WTC11 (cell line): Measurements from ENCODE around the gene DZANK1. TPM values are rescaled to one million over a fixed set of nuclear protein-coding genes. Genes with fewer than 3 reads are reported as not detected.
A peak's percentile ranks its signal among the peaks of the same experiment; 100 is the strongest.

ENCODE experiments used
- ATAC-seq: fragments of 200-7000 bp; cut with Tn5 transposase; 2 replicates; pipeline ENCODE4 v1.10.0; 2021; ENCODE audit warnings: mild to moderate bottlenecking, moderate library complexity
- CTCF ChIA-PET: fragments of 300-600 bp; sonication (Branson Sonifier 250); formaldehyde crosslinking; loops from one replicate; lab custom pipeline; 2021; ENCODE audit warnings: antibody characterized with exemption; lab: Charles Lee
- POLR2A ChIA-PET: fragments of 350-600 bp; sonication (Branson Sonifier 250); formaldehyde crosslinking; loops from one replicate; lab custom pipeline; 2021; ENCODE audit warnings: antibody characterized with exemption; lab: Charles Lee
- DNase-seq: peaks from one replicate; pipeline ENCODE4 v3.0.0; 2021; ENCODE audit warnings: low spot score
- H3K27ac Mint-ChIP-seq: 2 replicates; pipeline ENCODE4 v1.8.0; 2021; ENCODE audit warnings: mixed read lengths
- H3K27me3 Mint-ChIP-seq: 2 replicates; pipeline ENCODE4 v1.8.0; 2021; ENCODE audit warnings: low read depth, mild to moderate bottlenecking, moderate library complexity, mixed read lengths
- H3K36me3 Mint-ChIP-seq: 2 replicates; pipeline ENCODE4 v1.8.0; 2021; ENCODE audit warnings: mixed read lengths
- H3K4me1 Mint-ChIP-seq: 2 replicates; pipeline ENCODE4 v1.8.0; 2022; ENCODE audit warnings: mixed read lengths
- H3K4me3 Mint-ChIP-seq: 2 replicates; pipeline ENCODE4 v1.8.0; 2021; ENCODE audit warnings: mild to moderate bottlenecking, moderate library complexity, mixed read lengths
- H3K9me3 Mint-ChIP-seq: 2 replicates; pipeline ENCODE4 v1.8.0; 2021; ENCODE audit warnings: mixed read lengths
- CREB1 ChIP-seq: sonication (generic); formaldehyde crosslinking; IDR thresholded peaks from 2 replicates; pipeline ENCODE4 v1.8.0; 2023; ENCODE audit warnings: mild to moderate bottlenecking, missing genetic modification reagents
- EMX1 ChIP-seq: fragments of 250-450 bp; sonication (Bioruptor Pico); IDR thresholded peaks from 2 replicates; pipeline ENCODE4 v1.8.0; 2021; ENCODE audit warnings: mild to moderate bottlenecking
- MXD4 ChIP-seq: fragments of 250-450 bp; sonication (Bioruptor Pico); IDR thresholded peaks from 2 replicates; pipeline ENCODE4 v1.8.0; 2021; ENCODE audit warnings: mild to moderate bottlenecking, moderate library complexity, borderline replicate concordance
- MYBL2 ChIP-seq: sonication (generic); formaldehyde crosslinking; IDR thresholded peaks from 2 replicates; pipeline ENCODE4 v1.8.1; 2023; ENCODE audit warnings: mild to moderate bottlenecking, moderate library complexity, missing genetic modification reagents
- NR2C2 ChIP-seq: sonication (generic); formaldehyde crosslinking; IDR thresholded peaks from 2 replicates; pipeline ENCODE4 v1.8.0; 2022; ENCODE audit warnings: mild to moderate bottlenecking, missing genetic modification reagents
- NR3C1 ChIP-seq: sonication (generic); formaldehyde crosslinking; conservative IDR thresholded peaks from 2 replicates; pipeline ENCODE4 v1.8.1; 2023; ENCODE audit warnings: low read depth, mild to moderate bottlenecking, missing genetic modification reagents
- RORB ChIP-seq: fragments of 250-450 bp; sonication (Bioruptor Pico); IDR thresholded peaks from 2 replicates; pipeline ENCODE4 v1.9.0; 2021; ENCODE audit warnings: mild to moderate bottlenecking
- SP1 ChIP-seq: sonication (generic); formaldehyde crosslinking; conservative IDR thresholded peaks from 2 replicates; pipeline ENCODE4 v1.8.1; 2022; ENCODE audit warnings: missing genetic modification reagents
- TCF7 ChIP-seq: sonication (generic); formaldehyde crosslinking; IDR thresholded peaks from 2 replicates; pipeline ENCODE4 v1.8.0; 2022; ENCODE audit warnings: mild to moderate bottlenecking, low read depth, missing genetic modification reagents, moderate library complexity
- TEAD4 ChIP-seq: sonication (generic); formaldehyde crosslinking; IDR thresholded peaks from 2 replicates; pipeline ENCODE4 v1.8.0; 2022; ENCODE audit warnings: mild to moderate bottlenecking, missing genetic modification reagents
- ZNF263 ChIP-seq: sonication (generic); formaldehyde crosslinking; IDR thresholded peaks from 2 replicates; pipeline ENCODE4 v1.8.1; 2022; ENCODE audit warnings: low read depth, mild to moderate bottlenecking, moderate library complexity, missing genetic modification reagents
- ZNF396 ChIP-seq: fragments of 250-450 bp; sonication (Bioruptor Pico); IDR thresholded peaks from 2 replicates; pipeline ENCODE4 v1.8.0; 2021; ENCODE audit warnings: mild to moderate bottlenecking, moderate library complexity, borderline replicate concordance
- ZNF416 ChIP-seq: fragments of 250-450 bp; sonication (Bioruptor Pico); IDR thresholded peaks from 2 replicates; pipeline ENCODE4 v1.9.0; 2021; ENCODE audit warnings: mild to moderate bottlenecking, inconsistent platforms
- ZNF423 ChIP-seq: fragments of 250-450 bp; sonication (Bioruptor Pico); IDR thresholded peaks from 2 replicates; pipeline ENCODE4 v2.1.2; 2022; ENCODE audit warnings: mild to moderate bottlenecking, moderate library complexity
- ZNF671 ChIP-seq: fragments of 250-450 bp; sonication (Bioruptor Pico); IDR thresholded peaks from 2 replicates; pipeline ENCODE4 v1.8.0; 2021; ENCODE audit warnings: mild to moderate bottlenecking
- total RNA-seq: library from RNA; stranded (reverse); gene quantifications from 3 replicates; pipeline ENCODE4 v1.2.3, GENCODE V29; 2021
- TF ChIP-seq, protein P1 (sequence below): sonication (generic); formaldehyde crosslinking; IDR thresholded peaks from 2 replicates; pipeline ENCODE4 v1.8.1; 2023; ENCODE audit warnings: mild to moderate bottlenecking, missing genetic modification reagents, borderline replicate concordance
- TF ChIP-seq, protein P2 (sequence below): sonication (generic); formaldehyde crosslinking; IDR thresholded peaks from 2 replicates; pipeline ENCODE4 v1.8.1; 2023; ENCODE audit warnings: mild to moderate bottlenecking, missing genetic modification reagents, moderate library complexity
- TF ChIP-seq, protein P3 (sequence below): sonication (generic); formaldehyde crosslinking; IDR thresholded peaks from 2 replicates; pipeline ENCODE4 v1.8.1; 2022; ENCODE audit warnings: low read depth, missing genetic modification reagents, borderline replicate concordance
- TF ChIP-seq, protein P4 (sequence below): fragments of 250-450 bp; sonication (Bioruptor Pico); IDR thresholded peaks from 2 replicates; pipeline ENCODE4 v1.8.0; 2021; ENCODE audit warnings: mild to moderate bottlenecking
- TF ChIP-seq, protein P5 (sequence below): fragments of 250-450 bp; sonication (Bioruptor Pico); IDR thresholded peaks from 2 replicates; pipeline ENCODE4 v1.9.0; 2021; ENCODE audit warnings: mild to moderate bottlenecking
- TF ChIP-seq, protein P6 (sequence below): fragments of 250-450 bp; sonication (Bioruptor Pico); IDR thresholded peaks from 2 replicates; pipeline ENCODE4 v1.9.0; 2021; ENCODE audit warnings: mild to moderate bottlenecking
- TF ChIP-seq, protein P7 (sequence below): sonication (generic); formaldehyde crosslinking; IDR thresholded peaks from 2 replicates; pipeline ENCODE4 v1.8.1; 2022; ENCODE audit warnings: mild to moderate bottlenecking, missing genetic modification reagents, moderate library complexity, borderline replicate concordance
- TF ChIP-seq, protein P8 (sequence below): sonication (generic); formaldehyde crosslinking; IDR thresholded peaks from 2 replicates; pipeline ENCODE4 v1.8.0; 2022; ENCODE audit warnings: mild to moderate bottlenecking, missing genetic modification reagents

Gene DZANK1
- total RNA-seq, 1 experiment from 2014 or later: 6.1 TPM

DNA sequence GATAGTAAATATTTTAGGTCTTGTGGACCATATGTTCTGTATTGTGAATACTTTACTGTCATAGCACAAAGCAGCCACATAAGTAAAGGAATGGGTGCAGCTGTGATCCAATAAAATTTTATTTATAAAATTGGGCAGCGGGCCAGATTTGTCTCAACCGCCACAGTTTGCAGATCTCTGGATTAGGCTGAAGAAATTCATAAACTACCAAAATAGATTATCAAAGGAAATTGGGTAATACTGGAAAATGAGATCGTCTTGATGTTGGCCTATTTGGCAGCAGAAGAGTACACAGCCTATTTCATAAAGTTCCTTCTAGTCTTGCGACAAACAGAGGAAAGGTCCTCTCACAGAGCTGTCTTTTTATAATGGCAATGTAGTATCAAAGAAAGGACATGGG lies 69.8 kb downstream of the DZANK1 start (continued):
- TF ChIP-seq, protein P1, sequence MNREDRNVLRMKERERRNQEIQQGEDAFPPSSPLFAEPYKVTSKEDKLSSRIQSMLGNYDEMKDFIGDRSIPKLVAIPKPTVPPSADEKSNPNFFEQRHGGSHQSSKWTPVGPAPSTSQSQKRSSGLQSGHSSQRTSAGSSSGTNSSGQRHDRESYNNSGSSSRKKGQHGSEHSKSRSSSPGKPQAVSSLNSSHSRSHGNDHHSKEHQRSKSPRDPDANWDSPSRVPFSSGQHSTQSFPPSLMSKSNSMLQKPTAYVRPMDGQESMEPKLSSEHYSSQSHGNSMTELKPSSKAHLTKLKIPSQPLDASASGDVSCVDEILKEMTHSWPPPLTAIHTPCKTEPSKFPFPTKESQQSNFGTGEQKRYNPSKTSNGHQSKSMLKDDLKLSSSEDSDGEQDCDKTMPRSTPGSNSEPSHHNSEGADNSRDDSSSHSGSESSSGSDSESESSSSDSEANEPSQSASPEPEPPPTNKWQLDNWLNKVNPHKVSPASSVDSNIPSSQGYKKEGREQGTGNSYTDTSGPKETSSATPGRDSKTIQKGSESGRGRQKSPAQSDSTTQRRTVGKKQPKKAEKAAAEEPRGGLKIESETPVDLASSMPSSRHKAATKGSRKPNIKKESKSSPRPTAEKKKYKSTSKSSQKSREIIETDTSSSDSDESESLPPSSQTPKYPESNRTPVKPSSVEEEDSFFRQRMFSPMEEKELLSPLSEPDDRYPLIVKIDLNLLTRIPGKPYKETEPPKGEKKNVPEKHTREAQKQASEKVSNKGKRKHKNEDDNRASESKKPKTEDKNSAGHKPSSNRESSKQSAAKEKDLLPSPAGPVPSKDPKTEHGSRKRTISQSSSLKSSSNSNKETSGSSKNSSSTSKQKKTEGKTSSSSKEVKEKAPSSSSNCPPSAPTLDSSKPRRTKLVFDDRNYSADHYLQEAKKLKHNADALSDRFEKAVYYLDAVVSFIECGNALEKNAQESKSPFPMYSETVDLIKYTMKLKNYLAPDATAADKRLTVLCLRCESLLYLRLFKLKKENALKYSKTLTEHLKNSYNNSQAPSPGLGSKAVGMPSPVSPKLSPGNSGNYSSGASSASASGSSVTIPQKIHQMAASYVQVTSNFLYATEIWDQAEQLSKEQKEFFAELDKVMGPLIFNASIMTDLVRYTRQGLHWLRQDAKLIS (CRISPR knock-in tag): no peak
- TF ChIP-seq, protein P2, sequence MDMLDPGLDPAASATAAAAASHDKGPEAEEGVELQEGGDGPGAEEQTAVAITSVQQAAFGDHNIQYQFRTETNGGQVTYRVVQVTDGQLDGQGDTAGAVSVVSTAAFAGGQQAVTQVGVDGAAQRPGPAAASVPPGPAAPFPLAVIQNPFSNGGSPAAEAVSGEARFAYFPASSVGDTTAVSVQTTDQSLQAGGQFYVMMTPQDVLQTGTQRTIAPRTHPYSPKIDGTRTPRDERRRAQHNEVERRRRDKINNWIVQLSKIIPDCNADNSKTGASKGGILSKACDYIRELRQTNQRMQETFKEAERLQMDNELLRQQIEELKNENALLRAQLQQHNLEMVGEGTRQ (CRISPR knock-in tag): no peak
- TF ChIP-seq RORB (CRISPR knock-in tag) (no peak), NR3C1 (CRISPR knock-in tag) (no peak), EMX1 (no peak)
- TF ChIP-seq, all 79 proteins: peak for 0

DNA sequence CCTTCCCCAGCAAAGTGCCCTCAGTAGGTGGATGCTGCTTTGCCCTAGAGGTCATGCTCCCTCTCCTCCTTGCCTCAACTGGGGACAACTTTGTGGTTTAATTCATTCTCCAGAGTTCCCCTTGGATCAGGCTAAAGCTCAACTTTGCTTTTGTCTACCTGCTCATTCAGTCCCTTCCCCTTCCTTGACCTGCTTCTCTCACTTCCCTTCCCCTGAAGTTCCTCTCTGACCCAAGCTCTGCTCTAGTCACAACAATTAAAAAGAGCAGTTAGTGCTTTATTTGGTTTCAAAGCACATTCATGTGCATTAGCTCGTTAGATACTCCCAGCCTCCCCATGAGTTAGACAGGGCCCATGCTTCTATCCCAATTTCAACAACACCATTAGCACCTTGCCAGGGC lies 71.3 kb downstream of the DZANK1 start:
- Mint-ChIP-seq H3K27me3 (no peaks in the 10 kb centered on the region), H3K4me1 (peaks cover 10% of the 10 kb centered on the region), H3K27ac (no peak overlapping the region)
- POLR2A ChIA-PET: no interaction called here
- no peak for DNase-seq
- no peak for ATAC-seq
- no peak for TF ChIP-seq ZNF423 (CRISPR knock-in tag)
- no peak for TF ChIP-seq NR2C2 (CRISPR knock-in tag)
- no peak for TF ChIP-seq MXD4
- TF ChIP-seq, protein P3, sequence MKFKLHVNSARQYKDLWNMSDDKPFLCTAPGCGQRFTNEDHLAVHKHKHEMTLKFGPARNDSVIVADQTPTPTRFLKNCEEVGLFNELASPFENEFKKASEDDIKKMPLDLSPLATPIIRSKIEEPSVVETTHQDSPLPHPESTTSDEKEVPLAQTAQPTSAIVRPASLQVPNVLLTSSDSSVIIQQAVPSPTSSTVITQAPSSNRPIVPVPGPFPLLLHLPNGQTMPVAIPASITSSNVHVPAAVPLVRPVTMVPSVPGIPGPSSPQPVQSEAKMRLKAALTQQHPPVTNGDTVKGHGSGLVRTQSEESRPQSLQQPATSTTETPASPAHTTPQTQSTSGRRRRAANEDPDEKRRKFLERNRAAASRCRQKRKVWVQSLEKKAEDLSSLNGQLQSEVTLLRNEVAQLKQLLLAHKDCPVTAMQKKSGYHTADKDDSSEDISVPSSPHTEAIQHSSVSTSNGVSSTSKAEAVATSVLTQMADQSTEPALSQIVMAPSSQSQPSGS (CRISPR knock-in tag): no peak
- TF ChIP-seq ZNF263: no peak
- no peak for TF ChIP-seq CREB1 (CRISPR knock-in tag)
- TF ChIP-seq TEAD4 (CRISPR knock-in tag): no peak
- TF ChIP-seq ZNF396 (CRISPR knock-in tag): no peak
- TF ChIP-seq, protein P4, sequence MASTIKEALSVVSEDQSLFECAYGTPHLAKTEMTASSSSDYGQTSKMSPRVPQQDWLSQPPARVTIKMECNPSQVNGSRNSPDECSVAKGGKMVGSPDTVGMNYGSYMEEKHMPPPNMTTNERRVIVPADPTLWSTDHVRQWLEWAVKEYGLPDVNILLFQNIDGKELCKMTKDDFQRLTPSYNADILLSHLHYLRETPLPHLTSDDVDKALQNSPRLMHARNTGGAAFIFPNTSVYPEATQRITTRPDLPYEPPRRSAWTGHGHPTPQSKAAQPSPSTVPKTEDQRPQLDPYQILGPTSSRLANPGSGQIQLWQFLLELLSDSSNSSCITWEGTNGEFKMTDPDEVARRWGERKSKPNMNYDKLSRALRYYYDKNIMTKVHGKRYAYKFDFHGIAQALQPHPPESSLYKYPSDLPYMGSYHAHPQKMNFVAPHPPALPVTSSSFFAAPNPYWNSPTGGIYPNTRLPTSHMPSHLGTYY: no peak
- no peak for TF ChIP-seq MYBL2 (CRISPR knock-in tag)
- TF ChIP-seq ZNF416 (CRISPR knock-in tag): no peak
- TF ChIP-seq, all 79 proteins: peak for 0
- Mint-ChIP-seq H3K36me3 (0 out of 2 replicates have a peak, but pooled peaks cover 2% of the 10 kb centered on the region), H3K4me3 (no peak overlapping the region), H3K9me3 (no peaks in the 10 kb centered on the region)
- CTCF ChIA-PET: no interaction called here

DNA sequence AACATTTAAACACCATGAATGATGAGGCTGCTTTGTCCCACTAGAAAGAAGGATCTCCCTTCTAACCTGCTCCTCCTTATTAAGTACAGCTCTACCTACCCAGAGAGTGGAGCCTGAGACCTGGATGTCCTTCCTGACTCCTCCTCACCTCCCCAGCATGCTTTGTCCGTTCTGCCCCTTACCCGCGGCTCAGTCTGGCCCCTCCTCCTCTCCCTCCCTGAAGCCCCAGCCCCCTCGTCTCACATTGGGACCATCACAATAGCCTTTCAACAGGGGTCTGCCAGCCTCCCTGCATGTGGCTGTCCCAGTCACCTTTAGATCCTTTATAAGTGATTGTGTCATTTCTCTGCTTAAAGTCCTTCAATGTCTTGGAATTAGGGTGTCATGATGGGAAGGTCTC lies 72.5 kb downstream of the DZANK1 start:
- ATAC-seq (peak; percentile 97), DNase-seq (peak; percentile 31)
- H3K27ac Mint-ChIP-seq: peak overlapping the region; percentile 7; the same call in 1 of the 2 replicates
- CTCF ChIA-PET: no interaction called here
- no peaks in the 10 kb centered on the region for H3K9me3 Mint-ChIP-seq
- H3K36me3 Mint-ChIP-seq: no peaks in the 10 kb centered on the region
- peak overlapping the region; percentile 26 for H3K4me3 Mint-ChIP-seq
- peaks cover 10% of the 10 kb centered on the region for H3K4me1 Mint-ChIP-seq
- POLR2A ChIA-PET: no interaction called here
- H3K27me3 Mint-ChIP-seq: no peaks in the 10 kb centered on the region
- no peak for TF ChIP-seq TCF7 (CRISPR knock-in tag)
- TF ChIP-seq, protein P5, sequence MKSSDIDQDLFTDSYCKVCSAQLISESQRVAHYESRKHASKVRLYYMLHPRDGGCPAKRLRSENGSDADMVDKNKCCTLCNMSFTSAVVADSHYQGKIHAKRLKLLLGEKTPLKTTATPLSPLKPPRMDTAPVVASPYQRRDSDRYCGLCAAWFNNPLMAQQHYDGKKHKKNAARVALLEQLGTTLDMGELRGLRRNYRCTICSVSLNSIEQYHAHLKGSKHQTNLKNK: no peak
- TF ChIP-seq SP1 (CRISPR knock-in tag): no peak
- TF ChIP-seq, protein P6, sequence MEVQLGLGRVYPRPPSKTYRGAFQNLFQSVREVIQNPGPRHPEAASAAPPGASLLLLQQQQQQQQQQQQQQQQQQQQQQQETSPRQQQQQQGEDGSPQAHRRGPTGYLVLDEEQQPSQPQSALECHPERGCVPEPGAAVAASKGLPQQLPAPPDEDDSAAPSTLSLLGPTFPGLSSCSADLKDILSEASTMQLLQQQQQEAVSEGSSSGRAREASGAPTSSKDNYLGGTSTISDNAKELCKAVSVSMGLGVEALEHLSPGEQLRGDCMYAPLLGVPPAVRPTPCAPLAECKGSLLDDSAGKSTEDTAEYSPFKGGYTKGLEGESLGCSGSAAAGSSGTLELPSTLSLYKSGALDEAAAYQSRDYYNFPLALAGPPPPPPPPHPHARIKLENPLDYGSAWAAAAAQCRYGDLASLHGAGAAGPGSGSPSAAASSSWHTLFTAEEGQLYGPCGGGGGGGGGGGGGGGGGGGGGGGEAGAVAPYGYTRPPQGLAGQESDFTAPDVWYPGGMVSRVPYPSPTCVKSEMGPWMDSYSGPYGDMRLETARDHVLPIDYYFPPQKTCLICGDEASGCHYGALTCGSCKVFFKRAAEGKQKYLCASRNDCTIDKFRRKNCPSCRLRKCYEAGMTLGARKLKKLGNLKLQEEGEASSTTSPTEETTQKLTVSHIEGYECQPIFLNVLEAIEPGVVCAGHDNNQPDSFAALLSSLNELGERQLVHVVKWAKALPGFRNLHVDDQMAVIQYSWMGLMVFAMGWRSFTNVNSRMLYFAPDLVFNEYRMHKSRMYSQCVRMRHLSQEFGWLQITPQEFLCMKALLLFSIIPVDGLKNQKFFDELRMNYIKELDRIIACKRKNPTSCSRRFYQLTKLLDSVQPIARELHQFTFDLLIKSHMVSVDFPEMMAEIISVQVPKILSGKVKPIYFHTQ: no peak
- TF ChIP-seq ZNF396 (CRISPR knock-in tag): no peak
- TF ChIP-seq ZNF671 (CRISPR knock-in tag): no peak
- TF ChIP-seq, protein P7, sequence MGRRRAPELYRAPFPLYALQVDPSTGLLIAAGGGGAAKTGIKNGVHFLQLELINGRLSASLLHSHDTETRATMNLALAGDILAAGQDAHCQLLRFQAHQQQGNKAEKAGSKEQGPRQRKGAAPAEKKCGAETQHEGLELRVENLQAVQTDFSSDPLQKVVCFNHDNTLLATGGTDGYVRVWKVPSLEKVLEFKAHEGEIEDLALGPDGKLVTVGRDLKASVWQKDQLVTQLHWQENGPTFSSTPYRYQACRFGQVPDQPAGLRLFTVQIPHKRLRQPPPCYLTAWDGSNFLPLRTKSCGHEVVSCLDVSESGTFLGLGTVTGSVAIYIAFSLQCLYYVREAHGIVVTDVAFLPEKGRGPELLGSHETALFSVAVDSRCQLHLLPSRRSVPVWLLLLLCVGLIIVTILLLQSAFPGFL (CRISPR knock-in tag): no peak
- TF ChIP-seq, protein P8, sequence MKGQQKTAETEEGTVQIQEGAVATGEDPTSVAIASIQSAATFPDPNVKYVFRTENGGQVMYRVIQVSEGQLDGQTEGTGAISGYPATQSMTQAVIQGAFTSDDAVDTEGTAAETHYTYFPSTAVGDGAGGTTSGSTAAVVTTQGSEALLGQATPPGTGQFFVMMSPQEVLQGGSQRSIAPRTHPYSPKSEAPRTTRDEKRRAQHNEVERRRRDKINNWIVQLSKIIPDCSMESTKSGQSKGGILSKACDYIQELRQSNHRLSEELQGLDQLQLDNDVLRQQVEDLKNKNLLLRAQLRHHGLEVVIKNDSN (CRISPR knock-in tag): no peak
